GM21515 (cell line): ENCODE data around the gene MARK2.
A peak's percentile ranks its signal among the peaks of the same experiment; 100 is the strongest.

Experiments
- ATAC-seq: cut with Tn5 transposase; IDR thresholded peaks from one replicate; pipeline ENCODE4 v1.9.1; 2021; ENCODE audit not compliant: unreplicated experiment

The MARK2 gene

DNA sequence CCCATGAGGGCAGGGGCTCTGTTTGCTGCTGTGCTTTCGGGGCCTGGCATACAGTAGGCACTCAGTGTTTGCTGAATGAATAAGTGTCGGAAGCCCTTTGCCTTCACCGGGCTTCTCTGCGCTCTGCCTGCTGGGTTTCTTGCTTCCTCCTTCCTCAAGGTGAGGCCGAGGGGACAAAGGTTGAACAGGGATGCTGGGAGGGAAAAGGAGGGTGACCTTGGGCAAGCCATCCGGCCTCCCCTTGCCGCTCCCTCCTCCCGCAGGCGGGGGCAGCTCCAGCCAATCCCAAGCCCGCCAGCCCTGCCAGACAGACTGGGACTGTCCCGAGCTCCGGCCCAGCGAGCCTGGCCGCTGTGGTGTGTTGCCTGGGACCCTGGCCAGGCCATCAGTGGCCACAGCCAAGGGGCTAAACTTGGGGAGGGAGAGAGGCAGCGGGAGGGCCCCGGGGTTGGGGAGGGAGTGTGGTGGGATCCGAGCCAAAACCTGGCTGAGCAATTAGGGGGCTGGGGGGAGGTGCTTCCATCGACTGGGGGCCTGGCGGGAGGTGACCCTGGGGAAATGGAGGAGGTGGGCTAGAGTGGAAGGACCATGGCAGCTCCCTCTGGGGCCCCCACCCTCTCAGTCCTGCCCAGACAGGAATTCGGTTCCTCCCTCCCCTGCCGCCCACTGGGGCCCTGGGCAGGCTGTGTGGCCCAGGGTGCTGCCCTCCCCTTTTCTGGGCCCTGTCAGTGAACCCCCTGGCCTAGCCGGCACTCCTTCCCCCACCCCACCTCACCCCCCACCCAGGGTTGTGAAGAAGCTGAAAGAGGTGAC is 81.4 kb downstream of the MARK2 start:
- no peak for ATAC-seq

DNA sequence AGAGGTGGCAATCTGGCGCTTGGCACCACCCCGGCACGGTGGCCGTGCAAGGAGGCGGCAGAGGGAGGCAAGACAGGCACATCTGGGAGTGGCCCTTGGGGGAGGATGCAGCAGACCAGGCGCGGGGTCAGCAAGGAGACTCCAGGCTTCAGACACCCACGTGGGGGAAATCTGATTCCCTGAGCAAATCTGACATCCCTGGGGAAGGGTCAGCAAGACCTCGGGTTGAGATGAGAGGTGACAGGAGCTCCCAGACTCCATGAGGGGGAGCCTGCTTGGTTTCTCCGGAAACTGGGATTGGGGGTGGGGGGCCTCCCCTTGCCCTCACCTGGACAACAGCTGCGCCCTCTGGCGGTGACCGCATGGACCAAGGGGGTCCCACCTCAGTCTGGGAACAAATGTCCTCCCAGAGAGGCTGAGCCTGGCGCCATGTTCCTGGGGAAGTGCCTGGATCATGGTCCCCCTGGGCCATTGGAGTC is 82.1 kb downstream of the MARK2 start:
- ATAC-seq = no peak

DNA sequence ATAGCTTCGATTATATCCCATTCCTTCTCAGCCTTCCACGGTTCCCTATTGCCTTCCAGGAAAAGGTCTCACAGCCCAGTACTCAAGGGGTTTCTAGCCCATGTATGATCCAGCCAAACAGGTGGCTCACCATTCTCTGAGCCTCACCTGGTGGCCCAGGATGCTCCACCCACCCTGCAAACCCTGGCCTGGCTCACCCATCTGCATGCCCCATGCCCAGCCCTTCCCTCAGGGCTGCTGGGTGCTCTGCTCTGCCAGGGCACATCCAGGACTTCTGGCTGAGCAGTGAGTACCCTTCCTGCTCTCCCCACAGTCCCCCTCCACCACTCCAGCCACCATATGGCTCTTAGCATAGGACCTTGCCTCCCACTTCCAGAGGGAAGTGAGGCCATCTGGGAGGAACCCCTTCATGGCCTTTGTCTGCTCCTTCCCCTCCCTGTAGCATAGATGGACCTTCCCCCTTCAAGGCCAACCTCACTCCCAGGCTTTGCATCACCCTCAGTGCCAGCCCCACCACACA is 83.8 kb downstream of the MARK2 start:
- ATAC-seq = no peak

DNA sequence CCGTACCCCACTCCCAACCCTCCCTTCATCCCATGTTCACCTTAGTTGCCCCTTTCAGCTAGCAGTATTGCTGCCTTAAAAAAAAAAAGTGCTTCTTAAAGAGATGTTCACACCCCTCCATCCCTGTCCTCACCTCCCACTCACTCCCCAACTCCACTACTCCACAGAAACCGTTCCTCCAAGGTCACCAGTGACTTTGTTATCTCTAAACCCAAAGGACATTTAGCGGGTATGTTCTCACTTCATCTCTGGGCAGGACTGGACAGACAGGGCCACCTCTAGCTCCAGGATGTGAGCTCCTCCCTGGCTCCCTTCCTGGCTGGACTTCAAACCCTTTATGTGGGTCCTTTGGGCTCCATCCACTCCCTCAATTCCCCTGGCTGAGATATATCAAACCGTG is 84.4 kb downstream of the MARK2 start:
- no peak for ATAC-seq

DNA sequence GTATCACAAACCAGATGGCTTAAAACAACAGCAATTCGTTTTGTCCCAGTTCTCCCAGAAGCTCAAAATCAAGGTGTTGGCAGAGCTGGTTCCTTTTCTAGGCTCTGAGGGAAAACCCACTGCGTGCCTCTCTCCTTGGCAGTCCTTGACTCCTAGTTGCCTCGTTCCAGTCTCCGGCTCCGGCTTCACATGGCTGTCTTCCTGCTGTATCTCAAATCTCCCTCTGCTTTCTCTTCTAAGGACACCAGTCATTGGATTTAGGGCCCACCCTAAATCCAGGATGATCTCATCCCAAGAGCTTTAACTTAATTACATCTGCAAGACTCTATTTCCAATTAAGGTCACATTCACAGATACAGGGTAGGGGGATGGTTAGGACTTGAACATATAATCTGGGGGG is 90.7 kb downstream of the MARK2 start:
- ATAC-seq = no peak

DNA sequence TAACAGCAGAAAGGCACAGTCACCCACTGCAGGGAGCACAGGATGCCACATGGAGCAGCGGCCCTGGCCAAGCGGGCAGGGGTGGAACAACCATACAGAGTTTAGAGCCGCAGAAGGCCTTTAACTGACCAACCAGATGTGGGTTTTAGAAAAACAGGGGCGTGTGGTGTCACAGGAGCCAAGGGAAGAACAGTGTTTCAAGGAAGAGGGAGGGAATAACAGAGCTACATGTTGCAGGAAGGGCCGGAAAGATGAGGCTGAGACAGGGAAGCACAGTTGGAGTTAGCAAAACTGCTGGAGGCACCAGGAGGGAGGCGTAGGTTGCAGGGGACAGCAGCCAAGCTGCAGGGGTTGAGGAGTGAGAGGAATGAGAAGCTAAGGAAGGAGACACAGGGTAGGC is 92.1 kb downstream of the MARK2 start:
- no peak for ATAC-seq

DNA sequence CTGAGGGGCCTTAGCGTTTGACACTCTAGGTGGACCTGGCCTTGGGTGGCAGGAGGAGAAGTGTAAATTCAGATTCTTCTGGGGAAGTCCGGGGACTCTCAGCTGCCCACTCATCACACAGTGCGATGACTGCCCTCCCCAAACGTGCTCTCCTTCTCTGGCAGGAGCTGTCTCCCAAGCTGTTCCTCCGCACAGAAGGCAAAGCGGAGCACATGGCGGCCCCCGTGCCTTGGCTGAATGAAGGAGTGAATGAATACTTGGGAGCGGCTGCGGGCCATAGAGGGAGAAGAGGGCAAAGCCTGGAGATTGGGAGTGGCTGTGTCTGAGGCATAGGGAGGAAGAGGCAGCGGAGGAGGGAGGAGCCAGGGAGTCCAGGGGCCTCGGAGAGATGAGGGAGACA is 93.0 kb downstream of the MARK2 start:
- no peak for ATAC-seq

DNA sequence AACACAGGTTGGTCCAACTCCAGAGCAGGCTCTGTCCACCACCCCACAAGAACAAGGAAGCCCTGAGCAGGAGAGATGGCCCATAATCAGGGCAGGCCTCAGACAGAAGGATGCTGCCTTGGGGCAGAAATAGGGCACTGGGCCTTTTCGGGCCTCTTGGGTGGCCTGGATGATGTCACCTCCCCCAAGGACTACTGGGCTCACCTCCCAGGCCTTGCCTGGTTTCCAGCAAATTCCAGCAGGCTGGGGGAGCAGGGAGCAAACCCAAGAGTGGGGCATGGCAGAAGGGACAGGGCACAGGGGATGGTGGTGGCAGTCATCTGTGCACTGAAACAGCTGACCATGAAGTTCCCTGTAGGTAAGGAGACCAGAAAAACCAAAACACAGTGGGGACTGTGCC is 94.5 kb downstream of the MARK2 start:
- ATAC-seq = no peak

DNA sequence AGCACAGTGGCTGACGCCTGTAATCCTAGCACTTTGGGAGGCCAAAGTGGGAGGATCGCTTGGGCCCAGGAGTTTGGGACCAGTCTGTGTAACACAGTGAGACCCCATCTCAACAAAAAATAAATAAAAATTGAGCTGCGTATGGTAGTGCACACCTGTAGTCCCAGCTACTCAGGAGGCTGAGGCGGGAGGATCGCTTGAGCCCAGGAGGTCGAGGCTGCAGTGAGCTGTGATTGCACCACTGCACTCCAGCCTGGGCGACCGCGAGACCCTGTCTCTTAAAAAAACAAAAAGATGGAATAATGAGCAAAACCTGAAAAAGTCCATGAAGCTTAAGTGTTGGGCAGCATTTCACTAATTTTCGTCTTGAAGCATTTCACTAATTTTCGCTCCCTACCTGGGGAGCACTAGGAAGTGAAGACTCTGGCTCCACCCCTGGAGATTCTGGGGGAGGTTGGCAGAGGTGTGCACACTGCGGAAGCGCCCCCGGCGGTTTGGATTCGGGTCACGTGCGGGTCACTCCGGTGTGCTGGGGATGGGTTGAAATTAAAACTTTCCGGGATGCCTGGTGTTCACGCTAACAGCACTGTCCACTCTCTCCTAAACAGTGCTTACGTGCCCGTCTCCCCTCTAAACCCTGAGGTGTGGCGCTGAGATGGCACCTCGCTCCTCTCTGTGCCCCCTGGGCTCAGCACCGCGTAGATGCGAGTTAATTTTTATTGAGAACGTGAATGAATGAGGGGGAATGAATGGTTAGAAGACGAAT is 99.0 kb downstream of the MARK2 start:
- peak; percentile 14 for ATAC-seq

DNA sequence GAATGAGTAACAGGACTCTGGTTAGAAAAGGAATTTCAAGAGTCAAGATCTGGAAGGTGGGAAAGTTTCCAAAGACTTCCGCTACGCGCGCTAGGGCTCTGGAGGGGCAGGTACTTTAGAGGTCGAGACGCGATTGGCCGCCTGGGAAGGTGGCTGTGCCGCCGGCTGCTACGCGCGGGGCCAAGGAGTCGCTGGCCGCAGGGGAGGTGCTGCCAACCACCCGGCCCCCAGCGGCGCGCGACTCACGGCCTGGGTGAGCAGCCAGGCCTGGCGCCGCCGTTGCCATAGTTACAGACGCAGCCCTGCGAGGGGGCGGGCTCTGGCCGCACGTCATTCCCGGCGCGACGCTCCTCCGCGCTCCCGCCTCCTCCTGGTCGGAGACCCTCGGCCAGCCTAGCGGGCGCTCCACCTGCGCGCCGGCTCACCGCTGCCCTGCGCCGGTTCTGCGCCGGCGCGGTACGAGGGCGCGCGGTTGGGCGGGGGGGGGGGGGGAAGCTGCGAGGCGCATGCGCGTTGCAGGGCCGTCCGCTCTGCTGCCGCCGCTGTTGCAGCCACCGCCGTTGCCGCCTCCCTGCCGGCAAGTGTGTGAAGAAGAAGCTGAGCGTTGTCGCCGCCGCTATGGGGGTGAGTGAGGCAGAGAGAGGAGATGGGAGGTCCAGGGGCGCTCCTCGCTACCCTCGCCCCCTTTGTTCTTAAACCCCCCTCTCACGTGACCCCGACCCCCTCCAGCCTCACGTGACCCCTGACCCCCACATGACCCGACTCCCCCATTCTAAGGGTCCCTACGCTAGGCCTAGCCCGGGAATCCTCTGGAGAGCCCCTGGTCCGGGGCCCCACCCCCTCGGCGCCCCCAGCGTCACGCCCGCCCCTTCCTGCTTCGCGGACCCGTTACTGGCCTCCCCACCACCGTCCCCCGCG is 99.8 kb downstream of the MARK2 start, which contains the start of gene NAA40:
Gene NAA40 (plus strand): TSS at position 524 of the 918 bp plus-strand sequence. CDS start 95 bp downstream, at position 619.
- peak; percentile 87 for ATAC-seq

DNA sequence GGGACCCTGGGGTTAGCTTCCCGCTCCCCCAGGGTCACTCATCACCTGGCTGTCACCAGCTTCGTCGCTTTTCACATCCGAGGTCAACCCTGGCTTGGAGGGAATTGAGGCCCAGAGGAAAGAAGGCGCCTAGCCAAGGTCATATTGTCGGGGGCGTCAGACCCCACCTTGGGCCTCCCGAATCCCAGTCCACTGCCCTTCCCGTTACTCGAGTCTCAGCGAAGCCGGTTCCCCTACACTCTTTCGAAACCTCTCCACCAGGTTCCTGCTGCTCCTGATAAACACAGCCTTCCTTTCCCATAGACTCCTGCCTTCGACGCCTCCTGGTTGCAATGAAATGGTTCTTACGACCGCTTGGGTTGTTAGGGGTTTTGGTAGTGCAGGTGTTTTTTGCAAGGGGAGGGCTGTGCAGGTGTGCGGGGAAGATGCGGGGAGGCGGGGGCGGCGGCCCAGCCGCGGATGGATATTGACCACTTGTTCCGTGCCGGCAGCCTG is 100.5 kb downstream of the MARK2 start:
- no peak for ATAC-seq

DNA sequence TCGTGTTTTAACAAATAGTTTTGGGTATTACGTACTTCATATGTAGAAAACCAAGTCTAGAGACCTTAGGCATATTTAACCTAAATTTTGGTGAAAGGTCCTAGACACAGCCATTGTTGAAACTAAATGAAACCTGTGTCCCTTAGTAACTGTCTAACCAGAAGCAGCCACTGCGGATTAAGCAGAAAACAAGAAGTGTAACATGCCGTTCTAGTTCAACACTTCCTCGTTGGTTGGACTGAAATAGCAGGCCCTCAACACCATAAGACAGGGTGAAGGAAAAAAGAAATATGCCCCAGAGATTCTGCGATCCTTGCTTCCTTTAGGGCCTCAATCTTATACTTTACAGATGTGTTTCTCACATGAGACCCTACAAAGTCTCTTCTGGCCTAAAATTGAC is 101.9 kb downstream of the MARK2 start:
- no peak for ATAC-seq

DNA sequence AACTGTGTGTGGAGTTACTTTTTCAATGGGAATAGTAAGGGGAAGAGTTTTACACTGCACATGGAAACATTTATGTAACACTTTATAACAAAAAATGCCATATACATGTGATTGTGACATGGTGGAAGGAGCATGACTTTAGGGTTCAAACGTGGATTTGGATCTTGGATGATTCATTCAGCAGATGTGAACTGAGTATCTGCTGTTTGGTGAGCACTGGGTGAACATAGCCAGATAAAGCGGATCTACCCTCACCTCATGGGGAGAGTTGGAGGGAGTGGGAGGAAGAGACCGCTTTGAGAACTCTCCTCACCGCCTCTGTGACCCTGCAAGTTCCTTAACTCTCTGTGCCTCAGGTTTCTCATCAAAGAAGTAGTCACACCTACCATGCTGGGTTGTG is 103.0 kb downstream of the MARK2 start:
- ATAC-seq = no peak

DNA sequence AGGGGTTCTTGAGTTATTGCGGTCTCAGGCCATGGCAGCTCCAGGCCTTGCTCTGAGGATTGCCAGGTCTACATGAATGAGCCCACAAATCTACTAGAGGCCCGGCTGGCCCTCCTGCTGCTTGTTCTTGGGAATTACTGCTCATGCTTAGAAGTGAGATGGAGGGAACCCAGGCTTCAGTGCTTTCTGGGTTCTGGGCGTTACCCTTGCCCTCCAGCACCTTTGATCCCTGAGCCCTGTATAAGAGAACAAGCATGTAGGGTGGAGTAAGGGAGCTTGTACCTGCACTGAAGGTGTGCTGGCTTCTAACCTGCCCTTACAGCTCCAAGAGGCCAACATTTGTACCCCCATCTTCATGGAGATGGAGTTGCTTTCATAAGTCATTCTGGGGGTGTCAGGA is 103.9 kb downstream of the MARK2 start:
- ATAC-seq = no peak

DNA sequence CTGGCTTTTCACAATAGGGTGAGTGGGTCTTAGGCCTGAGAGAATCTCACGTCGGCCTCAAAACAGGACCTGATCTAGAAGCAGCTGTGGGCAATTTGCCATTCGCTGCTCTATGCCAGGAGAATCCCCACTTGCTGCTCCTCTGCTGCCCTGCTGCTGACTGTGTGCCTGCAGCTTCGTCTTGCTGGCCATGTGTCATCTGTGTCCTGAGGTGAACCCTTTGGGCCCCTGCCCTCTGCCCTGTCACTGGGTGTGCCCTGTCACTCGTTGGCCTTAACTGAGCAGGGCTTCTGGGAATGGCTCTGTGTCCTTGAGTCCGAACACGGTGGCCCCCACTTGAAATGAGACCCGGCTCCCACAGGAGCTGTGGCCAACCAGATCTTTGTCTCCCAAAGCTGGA is 106.1 kb downstream of the MARK2 start:
- ATAC-seq = no peak

DNA sequence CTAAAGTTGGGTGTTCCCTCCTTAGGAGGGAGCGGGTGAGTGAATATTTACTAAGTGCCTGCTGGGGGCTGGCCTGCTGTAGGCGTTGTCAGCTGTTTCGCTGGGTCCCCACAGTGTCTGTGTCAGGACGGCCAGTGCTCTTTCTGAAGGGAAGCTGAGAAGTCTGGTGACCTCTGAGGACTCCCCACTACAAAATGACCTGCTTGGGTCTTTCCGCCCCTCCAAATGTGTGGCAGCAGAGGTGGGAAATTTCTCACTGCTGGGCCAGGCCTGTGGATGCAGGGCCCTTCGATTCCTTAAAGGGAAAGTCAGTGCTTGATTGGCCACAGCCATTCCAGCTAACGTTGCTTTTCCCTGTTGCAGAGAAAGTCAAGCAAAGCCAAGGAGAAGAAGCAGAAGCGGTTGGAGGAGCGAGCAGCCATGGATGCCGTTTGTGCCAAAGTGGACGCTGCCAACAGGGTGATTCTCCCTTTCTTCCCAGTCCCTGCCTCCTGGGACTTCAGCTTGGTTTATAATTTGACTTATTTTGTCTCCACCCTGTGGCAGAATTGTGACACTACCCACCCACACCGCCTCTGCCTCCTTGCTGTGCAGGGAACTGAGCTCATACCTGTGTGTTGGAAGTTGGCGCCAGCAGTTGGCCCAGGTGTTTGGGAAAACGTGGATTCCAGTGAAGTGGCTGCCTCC is 106.7 kb downstream of the MARK2 start:
- ATAC-seq = no peak

DNA sequence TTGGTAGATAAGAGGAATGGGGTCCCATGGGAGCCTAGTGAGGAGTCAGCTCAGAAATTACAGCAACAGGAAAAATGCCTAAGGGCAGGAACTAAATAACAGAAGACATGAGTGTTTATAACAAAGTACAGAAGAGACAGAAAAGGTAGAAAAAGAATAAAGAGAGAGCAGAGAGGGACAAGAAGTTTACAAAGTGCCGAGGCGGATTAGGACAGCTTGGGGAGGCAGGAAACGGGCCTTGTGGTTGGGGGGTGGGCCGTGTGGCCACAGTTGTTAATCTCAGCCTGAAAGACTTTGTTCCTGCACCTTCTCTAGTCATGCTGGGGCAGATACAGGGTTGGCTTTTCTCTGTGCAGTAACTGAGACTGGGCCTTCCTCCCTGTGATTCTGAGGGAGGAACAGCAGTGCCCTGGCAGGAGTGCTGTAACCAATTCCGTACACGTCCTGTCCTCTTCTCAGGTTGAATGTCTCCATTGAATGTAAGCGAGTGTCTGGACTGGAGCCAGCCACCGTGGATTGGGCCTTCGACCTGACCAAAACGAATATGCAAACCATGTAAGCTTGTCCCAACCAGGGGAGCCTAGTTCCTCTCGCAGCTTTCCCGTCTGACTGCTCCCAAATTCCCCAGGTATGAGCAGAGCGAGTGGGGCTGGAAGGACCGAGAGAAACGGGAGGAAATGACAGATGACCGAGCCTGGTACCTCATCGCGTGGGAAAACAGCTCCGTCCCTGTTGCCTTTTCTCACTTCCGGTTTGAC is 113.0 kb downstream of the MARK2 start:
- ATAC-seq = no peak

DNA sequence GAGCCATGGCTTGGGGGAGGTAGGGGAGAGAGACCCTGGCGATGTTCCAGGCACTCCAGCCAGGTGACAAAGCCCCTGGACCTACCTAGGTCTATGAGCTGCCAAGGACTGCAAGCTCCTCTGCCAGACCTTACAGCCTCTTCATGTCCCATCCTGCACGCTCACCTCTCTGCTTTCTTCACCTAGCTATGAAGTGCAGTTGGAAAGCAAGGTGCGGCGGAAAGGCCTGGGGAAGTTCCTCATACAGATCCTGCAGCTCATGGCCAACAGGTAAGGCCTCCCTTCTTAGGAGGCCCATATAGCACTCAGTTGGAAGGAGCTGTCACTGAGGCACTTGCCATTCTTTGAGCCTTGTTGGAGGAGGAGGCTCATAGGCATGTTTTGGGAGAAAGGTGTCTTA is 113.7 kb downstream of the MARK2 start:
- no peak for ATAC-seq

DNA sequence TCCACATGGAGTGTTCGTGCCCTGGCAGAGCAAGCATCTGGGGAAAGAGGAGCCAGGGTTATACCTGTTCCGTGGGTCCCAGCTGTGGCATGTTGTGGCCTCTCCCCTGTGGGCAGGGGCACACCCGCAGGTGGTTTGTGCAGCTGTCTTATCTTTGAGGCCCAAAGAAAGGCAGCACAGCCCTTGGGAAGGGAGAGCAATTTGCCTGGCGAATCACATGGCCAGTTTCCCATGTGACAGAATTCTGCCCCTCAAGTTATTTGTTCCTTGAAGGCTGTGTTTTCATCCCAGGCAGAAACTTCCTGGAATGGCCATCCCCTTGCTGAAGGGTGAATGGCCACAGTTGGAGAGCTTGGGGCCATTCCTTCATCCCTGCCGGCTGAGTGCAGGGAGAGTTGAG is 119.1 kb downstream of the MARK2 start:
- no peak for ATAC-seq
